ENCODE results near the gene SCML2. TPM values are rescaled to one million over a fixed set of nuclear protein-coding genes. Genes with fewer than 3 reads are reported as not detected.
A peak's percentile ranks its signal among the peaks of the same experiment; 100 is the strongest.
"Not testable (repeated sequence)": the region's sequence is repeated elsewhere in the genome, so short reads cannot be mapped to it uniquely, and the experiment has no call there.

SCML2 gene
- polyA plus RNA-seq, 3 donors: 8.7 to 11.2 (median 9.7) TPM

DNA sequence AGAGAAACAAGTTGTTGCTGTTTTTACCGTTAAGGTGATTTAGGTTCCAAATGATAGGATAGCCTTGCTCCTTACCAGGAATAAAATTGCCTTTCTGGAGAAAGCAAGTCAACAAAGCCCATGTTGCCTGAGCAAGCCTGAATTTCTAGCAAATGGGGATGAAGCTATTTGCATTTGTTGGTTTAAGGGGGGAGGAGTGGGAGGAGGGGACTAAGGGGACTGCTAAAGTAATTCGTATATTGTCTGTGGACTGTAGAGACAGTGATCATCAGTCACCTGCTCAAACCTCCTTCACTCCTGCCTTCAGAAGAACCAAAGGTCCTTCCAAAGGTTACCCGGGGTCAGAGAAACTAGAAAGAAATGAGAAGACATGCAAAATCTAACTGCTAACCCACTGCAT, 65.8 kb downstream of the SCML2 start:
- DNase-seq (ENCODE audit: extremely low read depth in 1 of 11, low read depth in 9 of 11, low spot score in 4 of 11): peak in 1 of 11 donors; percentile 7

DNA sequence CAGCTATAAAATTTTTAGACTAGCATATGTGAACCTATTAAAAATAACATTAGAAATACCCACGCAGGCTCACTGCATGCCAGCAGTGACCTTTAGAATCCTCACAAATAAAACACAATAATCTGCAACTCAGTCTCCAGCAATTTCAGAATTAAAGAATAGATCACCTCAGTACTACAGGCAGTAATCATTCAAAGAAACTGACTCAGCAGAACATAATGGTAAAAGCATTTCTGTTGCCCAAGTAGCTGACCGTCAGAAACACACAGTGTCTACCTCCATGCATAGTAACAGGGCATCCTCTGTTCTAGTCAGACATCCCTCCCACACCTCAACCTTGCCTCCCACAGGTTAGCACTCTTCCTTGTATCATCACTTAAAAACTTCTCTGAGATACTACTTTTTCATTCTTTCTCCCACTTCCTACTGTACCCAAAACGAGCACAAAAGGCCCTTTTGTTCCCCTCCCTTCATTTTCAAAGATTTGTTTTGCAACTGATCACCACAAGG, 68.1 kb downstream of the SCML2 start:
- DNase-seq (ENCODE audit: extremely low read depth in 1 of 11, low read depth in 9 of 11, low spot score in 4 of 11): no peak

DNA sequence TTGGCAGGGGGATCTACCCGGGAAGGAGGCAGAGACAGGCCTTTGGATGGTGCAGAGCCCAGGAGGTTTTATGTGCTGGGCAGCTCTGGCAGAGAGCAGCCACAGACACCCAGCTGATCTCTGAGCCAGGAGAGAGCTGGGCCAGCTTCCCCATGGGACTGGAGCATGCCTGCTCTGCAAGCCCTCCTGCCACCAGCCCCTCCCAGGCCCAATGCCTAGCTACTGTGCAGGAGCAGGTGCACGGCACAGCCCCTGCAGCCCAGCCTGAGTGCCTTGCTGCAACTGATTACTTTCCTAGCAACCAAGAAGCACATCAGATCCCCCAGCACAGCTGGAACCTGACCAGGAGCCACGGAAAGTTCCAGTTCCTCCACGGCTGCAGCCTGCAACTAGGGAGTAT, 76.0 kb downstream of the SCML2 start:
- no peak for DNase-seq (ENCODE audit: extremely low read depth in 1 of 11, low read depth in 9 of 11, low spot score in 4 of 11)

DNA sequence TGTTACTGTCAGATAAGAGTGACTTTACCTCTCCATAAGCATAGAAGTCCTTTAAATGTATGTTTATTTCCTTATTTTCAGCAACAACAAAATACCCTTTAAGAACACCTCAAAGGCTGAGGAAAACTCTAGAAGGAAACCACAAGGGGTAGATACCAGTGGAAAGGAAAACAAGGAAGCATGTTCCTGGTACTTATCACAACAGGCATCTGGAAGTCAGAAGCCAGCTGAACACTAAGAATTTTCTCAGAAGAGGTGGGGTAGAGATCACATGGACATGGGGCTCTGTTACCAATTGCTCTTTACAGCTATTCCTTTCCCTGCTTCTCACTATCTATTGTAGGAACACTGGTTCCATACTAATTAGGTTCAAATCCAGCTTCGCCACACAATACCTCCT, 82.3 kb downstream of the SCML2 start:
- no peak for DNase-seq (ENCODE audit: extremely low read depth in 1 of 11, low read depth in 9 of 11, low spot score in 4 of 11)

DNA sequence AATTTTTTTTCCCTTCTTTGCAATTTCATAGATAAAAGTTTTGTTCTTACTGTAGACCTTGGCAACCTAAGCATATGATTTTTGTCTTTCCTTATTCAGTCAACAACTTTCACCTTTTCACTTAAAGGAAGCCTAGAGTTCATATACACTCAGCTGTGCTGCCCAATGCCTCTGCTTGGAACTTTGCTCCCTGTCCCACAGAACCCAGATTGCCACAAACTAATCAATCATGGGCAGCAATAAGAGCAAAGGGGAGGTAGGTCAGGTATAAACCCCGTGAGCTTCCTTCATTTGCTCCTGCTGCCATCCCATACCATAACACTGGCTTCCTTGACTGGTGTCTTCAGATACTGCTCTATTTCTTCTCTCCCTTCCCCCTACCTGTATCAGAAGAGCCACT, 82.8 kb downstream of the SCML2 start:
- DNase-seq (ENCODE audit: extremely low read depth in 1 of 11, low read depth in 9 of 11, low spot score in 4 of 11): no peak

DNA sequence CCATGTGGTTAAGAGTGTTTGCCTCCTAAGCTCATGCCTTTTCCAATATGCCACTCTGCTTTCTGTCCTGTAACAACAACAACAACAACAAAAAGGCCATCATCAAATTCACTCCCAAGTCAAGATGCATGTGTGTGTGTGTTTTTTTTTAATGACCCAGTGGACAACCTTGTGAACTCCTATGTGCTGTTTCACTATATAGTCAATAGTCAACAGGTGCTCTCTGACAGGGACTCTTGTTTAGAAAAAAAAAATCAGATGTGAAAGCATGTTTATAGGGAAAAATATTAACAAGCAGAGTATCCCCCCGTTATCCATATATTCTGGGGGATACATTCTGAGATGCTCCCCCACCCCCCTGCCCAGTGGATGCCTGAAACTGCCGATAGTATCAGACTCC, 83.2 kb downstream of the SCML2 start:
- no peak for DNase-seq (ENCODE audit: extremely low read depth in 1 of 11, low read depth in 9 of 11, low spot score in 4 of 11)

DNA sequence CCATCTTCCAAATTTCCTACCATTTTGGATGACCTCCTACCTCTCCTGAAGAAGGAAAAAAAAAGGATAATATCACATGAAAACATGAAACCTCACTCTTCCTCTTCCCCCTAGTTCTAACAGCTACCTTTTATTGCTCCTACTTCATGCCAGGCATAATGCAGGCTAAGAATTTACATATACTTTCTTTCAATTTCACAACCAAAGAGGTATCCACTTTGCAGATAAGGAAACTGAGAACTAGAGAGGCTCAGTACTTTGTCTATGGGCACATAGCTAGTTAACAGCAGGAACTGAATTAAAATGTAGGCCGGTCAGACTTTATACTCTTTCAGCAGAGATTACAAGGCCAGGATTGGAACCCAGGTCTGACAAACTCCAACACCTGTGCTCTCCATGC, 99.4 kb downstream of the SCML2 start:
- no peak for DNase-seq (ENCODE audit: extremely low read depth in 1 of 11, low read depth in 9 of 11, low spot score in 4 of 11)

DNA sequence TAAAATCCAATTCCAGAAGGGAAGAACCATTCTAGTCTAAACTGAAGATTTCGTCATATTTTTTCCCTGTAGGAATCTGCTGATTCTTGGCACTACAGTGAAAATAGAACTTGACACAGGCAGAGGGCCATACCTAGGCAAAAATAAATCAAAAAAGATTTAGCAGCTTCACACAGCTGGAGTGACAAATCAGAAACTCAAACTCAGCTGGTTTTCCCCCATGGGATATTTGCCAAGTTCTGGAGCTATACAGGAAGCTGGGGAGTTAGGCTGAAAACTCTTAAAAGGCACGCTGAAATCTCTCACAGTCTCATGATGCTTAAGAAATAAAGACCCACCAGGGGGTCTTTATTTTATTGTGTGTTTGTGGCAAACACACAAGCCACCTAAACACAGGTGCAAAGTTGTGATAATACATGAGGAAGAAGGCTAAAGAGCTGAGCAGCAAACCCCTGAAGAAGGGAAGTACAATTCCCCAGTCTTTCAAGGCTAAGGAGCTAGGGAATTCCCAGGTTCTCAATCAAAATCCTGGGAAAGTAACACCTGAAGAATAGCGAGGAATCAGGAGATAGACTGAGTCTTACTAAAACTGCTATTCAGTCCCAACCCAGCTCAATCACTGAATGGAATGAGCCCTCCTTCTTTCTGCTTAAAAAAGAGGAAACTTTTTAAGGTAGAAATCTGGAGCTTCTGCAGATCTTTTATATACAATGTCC, 101.7 kb downstream of the SCML2 start:
- DNase-seq (ENCODE audit: extremely low read depth in 1 of 11, low read depth in 9 of 11, low spot score in 4 of 11): no peak

DNA sequence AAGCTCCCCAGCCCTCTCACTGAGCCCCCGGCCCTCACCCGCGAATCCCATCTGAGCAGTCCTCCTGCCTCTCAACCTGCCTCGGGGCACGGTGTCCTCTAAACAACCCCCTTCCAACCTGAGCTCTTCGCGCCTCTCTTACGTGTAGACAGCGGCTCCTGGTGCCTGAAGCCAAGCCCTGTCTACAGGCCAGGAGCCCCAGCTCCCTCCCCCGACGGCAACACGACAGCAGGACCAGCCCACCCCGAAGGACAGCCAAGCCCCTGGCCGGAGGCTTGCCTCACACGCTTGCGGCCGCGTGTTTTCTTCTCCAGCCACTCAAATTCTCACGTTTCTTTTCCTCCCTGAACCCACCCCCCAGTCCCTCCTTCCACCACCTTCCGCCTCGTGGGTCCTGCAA, 124.8 kb downstream of the SCML2 start:
- not testable (repeated sequence) for DNase-seq (ENCODE audit: extremely low read depth in 1 of 11, low read depth in 9 of 11, low spot score in 4 of 11)

DNA sequence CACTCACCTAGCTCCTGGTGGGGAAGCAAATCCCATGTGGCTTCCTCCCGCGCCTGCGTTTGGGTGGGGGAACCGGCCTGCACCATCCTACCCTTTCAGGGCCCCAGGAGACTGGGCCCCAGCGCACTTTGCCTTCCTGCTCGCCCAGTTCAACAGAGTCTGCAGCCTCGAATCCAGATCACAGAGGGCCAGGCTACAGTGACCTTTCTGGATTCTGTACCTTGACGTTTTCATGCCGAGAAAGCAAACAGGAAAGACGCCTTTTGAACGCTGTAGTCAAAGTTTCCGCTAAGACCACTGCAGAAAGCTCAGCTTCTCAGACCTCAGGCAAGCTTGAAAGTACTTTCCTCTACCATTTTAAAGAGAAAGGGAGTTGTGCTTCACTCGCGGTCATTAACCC, 126.4 kb downstream of the SCML2 start:
- DNase-seq (ENCODE audit: extremely low read depth in 1 of 11, low read depth in 9 of 11, low spot score in 4 of 11): no peak

DNA sequence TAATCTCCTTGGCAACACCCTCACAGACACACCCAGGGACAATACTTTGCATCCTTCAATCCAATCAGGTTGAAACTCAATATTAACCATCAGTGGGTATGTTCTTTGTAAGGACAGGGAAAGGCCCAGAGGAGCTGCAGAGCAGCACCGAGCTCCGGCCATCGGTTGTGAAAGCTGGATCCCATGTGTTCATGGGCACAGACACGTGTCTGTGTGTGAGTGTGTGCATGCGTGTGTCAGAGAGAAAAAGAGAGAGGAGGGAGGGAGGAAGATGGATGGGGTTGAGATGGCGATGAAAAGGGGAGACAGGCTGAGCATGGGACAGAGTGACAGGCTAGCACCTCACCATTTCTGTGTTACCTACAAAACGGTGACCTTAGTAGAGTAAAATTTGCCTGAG, 127.0 kb downstream of the SCML2 start:
- no peak for DNase-seq (ENCODE audit: extremely low read depth in 1 of 11, low read depth in 9 of 11, low spot score in 4 of 11)

DNA sequence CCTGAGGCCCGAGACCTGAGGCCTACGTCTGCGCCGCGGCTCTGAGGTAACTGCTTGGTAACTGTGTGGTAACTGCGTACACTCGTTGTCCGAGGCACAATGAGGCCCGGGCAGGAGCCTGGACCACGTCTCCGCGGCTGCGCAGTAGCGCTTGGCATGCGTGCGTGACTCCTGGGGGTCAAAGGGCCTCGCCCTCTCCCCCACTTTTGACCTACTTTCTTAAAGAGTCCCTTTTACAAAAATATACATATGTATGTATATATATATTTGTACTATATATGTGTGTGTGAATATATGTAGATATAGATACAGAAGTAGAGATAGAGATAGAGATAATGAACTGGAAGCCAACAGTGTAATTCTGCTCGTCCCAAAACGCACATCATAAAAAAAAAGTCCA, 133.7 kb downstream of the SCML2 start, which contains the start of gene BEND2:
Gene BEND2, minus strand, starts transcription at position 101 of the 400 bp plus-strand sequence. CDS start 136 bp downstream, outside the sequence.
- DNase-seq (ENCODE audit: extremely low read depth in 1 of 11, low read depth in 9 of 11, low spot score in 4 of 11): no peak

DNA sequence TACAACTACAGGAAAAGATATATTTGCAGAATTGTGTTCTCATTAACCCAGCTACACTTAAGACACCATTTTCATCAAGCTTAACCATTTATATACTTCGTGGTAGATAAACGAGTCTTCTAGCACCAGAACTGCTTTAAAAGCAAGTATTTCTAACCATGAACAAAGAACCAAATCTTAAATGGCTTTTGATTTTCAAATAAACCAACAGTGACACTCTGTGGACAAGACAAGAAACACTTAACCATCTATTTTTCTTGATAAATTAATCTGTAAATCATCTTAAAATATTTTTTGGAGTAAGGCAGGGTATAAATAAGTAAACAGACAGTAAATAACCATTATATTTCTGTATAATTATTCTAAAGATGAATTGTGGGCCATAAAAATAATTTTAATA, 144.0 kb downstream of the SCML2 start:
- peak in 7 of 11 donors; percentile 0 to 12 (median 4) for DNase-seq (ENCODE audit: extremely low read depth in 1 of 11, low read depth in 9 of 11, low spot score in 4 of 11)

DNA sequence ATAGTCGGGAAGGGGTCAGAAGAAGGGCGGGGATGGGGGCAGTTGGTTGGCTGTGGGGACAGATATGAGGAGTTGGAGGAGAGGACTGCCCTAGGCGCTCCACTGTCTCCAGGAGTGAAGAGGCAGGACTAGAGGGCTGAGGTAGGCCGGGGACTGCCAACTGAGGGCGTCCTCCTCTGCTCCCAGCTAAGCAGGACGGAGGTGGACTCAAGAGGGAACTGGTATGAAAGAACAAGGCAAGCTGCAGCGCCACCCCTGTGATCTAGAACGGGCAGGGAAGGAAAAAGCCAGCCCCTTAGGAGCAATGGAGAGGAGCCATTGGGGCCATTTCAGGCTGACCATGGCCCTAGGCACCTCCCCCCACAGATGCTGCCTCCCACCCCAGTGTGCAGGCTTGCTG, 147.8 kb downstream of the SCML2 start:
- no peak for DNase-seq (ENCODE audit: extremely low read depth in 1 of 11, low read depth in 9 of 11, low spot score in 4 of 11)

DNA sequence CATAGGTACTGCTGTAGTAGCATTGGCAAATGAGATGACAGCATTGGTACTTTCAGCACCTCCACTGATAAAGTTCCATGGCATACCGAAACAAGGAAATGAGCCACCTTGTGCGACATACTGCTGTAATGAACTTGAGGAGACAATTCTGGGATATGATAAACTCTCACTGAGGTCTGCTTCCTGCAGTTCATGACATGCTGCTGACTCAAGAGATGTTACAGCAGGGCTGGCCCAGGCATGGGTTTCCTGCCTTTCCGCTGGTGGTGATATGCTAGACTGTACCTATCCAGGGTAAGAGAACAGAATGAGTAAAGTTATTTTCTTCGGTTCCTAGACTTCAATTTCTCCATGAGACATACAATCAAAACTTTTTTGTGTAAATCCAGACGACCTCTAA, 150.9 kb downstream of the SCML2 start:
- no peak for DNase-seq (ENCODE audit: extremely low read depth in 1 of 11, low read depth in 9 of 11, low spot score in 4 of 11)

DNA sequence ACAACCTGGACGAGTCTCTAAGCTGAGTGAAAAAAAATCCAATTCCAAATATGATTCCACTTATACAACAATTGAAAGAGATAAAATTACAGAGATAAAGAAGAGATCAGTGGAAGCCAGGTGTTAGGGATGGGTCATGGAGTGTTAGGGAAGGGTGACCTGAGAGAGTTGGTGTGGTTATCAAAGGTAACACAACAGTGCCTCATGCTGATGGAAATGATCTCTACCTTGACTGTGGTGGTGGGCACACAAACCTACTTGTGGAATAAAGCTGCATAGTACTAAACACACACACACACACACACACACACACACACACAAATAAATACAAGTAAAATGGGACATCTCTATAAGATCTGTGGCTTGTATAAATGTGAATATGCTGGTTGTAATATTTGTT, 159.8 kb downstream of the SCML2 start:
- DNase-seq (ENCODE audit: extremely low read depth in 1 of 11, low read depth in 9 of 11, low spot score in 4 of 11): no peak

Other genes starting within 250 kb of the SCML2 start
- under 1 TPM; 0.07 to 0.09 (median 0.09) TPM for gene BEND2, start 133.8 kb downstream of the SCML2 start, polyA plus RNA-seq (ENCODE audit: insufficient read length in 3 of 3)
- gene CDKL5, start 70.9 kb upstream of the SCML2 start, polyA plus RNA-seq (ENCODE audit: insufficient read length in 3 of 3): 10 to 100 TPM; 12.4 to 16.8 (median 15.8) TPM